NCI-H1694 (cell line): ENCODE results near the gene TXNDC2.
"Not testable (repeated sequence)": the region's sequence is repeated elsewhere in the genome, so short reads cannot be mapped to it uniquely, and the experiment has no call there.

ENCODE experiments used
- DNase-seq: peaks from one replicate; lab custom pipeline; 2025; lab: John Stamatoyannopoulos, UW

TXNDC2 gene

GRCh38 chr18:9885170-9886004 is at the start of gene TXNDC2:
TXNDC2 (plus strand) TSS chr18:9885973; CDS start chr18:9886681, 708 bp downstream.
- no peak for DNase-seq

DNA sequence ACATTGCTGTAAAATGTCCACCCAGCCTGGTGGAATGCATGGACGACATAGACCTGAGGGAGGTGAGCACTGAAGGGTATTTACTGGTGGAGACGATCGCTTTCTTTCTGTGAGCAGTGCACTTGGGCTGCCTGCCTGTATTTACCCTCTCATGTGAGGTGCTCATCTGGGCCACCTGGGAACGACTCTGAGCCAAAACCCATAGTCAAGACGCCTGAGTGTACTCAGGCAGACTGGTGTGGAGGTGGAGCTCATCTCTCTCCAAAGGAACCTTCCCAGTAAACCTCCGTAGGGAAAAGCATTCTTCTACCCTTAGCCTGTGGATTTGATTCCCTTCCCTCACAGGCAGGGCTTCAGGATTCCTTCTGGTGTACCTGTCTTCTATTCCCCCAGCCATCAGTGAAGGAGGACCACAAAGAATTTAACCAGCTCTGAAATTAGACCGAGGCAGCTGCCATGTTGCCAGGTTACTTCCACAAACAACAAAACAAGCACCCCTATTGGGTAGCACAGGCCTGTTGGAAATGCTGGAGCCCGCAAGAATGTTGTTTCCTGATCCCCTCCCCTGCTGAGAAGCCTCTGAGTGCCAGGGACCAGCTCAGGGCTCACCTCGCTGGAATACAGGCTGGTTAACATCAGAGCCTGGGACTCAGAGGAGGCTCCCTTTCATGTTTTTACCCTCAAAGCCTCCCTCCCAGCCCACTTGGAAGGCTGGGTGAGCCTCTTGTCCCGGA is 47.5 kb upstream of the TXNDC2 start:
- DNase-seq, result no peak

- DNase-seq, result no peak
Measured at GRCh38 chr18:9839211-9839610, 46.6 kb upstream of the TXNDC2 start.

DNA sequence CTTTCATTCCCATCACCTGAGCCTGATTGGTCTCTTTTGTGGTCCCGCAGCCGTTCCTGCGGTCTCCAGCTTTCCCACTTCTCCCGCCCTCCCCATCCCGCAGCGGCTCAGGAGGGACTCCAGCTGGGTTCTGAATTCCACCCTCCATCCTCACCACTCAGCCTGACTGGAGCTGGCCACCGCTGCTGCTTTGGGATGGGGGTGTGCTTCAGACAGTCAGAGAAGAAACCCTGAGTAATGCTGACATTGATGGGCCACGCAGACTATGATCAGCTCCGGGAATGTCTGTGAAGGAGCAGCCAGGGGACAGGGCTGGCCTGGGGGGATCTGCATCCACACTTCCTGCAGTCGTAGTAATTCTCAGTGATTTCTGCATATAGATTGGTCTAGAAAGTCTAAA is 45.9 kb upstream of the TXNDC2 start:
- no peak for DNase-seq

- DNase-seq, result no peak
Measured at GRCh38 chr18:9841752-9842151, 44.0 kb upstream of the TXNDC2 start.

- DNase-seq, result no peak
Measured at GRCh38 chr18:9842448-9842847, 43.3 kb upstream of the TXNDC2 start.

DNA sequence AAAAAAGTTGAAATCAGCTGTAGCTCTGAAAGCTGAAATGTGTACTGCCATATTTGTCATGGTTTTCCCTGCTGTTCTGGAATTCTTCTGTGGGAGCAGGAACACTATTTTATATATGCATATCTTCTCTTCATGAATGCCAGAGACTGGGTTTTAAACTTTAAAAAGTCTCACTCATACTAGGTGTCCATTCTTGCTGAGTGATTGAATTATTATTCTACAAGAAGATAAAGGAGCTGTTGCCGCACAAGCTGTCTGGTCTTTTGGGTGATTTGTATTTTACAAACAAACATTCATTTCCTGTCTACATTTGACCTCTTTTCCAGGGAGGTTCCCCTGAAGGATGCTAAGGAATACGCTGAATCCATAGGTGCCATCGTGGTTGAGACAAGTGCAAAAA is 40.5 kb upstream of the TXNDC2 start:
- DNase-seq, result no peak

- DNase-seq, result no peak
Measured at GRCh38 chr18:9846162-9846925, 39.4 kb upstream of the TXNDC2 start.

GRCh38 chr18:9848170-9848879 is 37.4 kb upstream of the TXNDC2 start:
- no peak for DNase-seq

DNA sequence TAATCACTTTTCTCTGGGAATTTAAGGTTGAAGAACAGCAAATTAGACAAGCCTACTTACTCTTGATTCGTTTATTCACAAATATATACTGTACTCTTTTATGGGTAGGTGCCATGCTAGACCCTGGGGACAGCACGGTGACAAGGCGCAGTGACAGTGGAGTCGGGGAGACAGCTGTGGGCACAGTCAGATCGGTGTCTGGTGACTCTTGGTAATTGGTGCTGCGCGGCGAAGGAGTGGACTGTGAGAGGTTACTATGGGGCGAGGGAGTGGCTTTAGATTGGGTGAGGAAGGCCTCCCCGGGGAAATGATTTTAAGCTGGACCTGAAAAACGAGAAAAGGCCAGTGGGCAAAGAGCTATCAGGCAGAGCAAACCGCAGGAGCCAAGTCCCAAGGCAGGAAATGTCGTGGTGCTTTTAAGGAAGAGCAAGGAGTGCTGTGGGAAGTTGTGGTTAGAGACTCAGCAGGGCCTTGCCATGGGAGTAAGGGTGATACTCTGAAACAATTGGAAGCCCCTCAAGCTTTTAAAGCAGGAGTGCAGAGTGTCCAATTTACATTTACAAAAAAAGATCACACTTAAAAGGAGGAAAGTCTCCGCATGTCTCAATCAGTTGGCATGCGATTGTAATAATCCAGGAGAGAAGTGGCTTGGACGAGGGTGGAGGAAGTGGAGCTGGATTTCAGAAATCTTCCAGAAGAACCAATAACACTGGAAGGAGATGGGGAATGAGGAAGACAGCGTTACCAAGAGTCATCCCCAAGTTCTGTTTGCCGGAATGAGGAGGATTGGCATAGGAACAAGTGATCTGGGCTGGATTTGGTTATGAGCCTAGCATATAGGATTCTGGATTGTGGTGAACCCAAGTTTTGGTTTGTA is 36.1 kb upstream of the TXNDC2 start:
- DNase-seq, result no peak

- DNase-seq, result no peak
Measured at GRCh38 chr18:9850309-9850708, 35.5 kb upstream of the TXNDC2 start.

DNA sequence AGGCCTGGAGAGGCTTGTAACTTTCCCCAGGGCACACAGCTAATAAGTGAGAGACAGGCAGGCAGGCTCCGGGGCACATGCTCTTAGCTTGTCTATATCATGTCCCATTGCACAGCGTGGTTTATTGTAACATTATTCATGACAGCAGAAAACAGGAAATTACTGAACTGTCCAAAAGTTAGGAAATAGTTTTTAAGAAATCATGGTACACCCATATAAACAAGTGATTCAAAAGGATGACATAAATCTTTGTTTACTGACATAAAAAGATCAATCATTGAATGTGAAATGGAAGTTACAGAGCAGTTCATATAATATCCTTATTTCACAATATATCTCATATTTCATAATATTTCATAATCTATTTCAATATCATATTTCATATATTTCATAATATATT is 34.3 kb upstream of the TXNDC2 start:
- no peak for DNase-seq

- no peak for DNase-seq
Measured at GRCh38 chr18:9852266-9853081, 33.3 kb upstream of the TXNDC2 start.

GRCh38 chr18:9854801-9855676 is 30.7 kb upstream of the TXNDC2 start:
- DNase-seq, result no peak

GRCh38 chr18:9855681-9856080 is 30.1 kb upstream of the TXNDC2 start:
- DNase-seq, result no peak

- no peak for DNase-seq
Measured at GRCh38 chr18:9856092-9856491, 29.7 kb upstream of the TXNDC2 start.

- DNase-seq, result not testable (repeated sequence)
Measured at GRCh38 chr18:9857479-9857998, 28.2 kb upstream of the TXNDC2 start.

DNA sequence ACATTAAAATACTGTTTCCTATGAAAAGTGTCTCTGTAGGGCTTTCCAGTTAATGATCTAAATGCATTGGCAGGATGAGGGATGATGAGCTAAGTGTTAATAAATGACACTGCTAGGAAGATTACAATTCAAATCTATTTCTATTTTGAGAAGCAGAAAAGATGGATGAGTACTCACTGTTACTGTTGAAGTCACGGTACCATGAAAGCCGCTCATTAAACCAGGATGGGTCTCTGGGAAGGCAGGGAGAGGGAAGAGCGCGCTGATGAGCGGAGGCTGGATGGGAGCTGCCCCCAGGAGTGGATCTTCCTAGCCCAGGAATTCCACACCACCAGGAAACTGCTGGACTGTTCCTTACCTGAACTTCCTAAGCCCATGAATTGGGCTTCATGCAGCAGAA is 27.1 kb upstream of the TXNDC2 start:
- no peak for DNase-seq

DNA sequence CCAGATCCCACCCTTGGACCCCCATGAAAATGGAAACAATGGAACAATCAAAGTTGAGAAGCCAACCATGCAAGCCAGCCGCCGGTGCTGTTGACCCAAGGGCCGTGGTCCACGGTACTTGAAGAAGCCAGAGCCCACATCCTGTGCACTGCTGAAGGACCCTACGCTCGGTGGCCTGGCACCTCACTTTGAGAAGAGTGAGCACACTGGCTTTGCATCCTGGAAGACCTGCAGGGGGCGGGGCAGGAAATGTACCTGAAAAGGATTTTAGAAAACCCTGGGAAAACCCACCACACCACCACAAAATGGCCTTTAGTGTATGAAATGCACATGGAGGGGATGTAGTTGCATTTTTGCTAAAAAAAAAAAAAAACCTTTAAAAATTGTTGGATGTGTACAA is 26.5 kb upstream of the TXNDC2 start:
- no peak for DNase-seq
